Gastroesophageal sphincter (tissue), 3 donors: Measurements from ENCODE around the gene CHST8.

Experiments used
- POLR2A ChIP-seq, 2 donors: fragments of 450-650 bp; IDR thresholded peaks; one replicate each; pipeline ENCODE4 v1.6.1; 2017; ENCODE audit warnings: antibody characterized with exemption in 2 of 2, mild to moderate bottlenecking in 2 of 2, moderate library complexity in 1 of 2
- TF ChIP-seq, protein P1 (sequence below), 4 experiments: fragments of 200-600 bp in 2 of 4; fragments of 450-650 bp in 2 of 4; sonication (generic) in 1 of 4; IDR thresholded peaks; one replicate each; pipeline ENCODE4 v1.5.1; 2017 to 2019; ENCODE audit warnings: antibody characterized with exemption in 4 of 4, mild to moderate bottlenecking in 2 of 4, moderate library complexity in 2 of 4

DNA sequence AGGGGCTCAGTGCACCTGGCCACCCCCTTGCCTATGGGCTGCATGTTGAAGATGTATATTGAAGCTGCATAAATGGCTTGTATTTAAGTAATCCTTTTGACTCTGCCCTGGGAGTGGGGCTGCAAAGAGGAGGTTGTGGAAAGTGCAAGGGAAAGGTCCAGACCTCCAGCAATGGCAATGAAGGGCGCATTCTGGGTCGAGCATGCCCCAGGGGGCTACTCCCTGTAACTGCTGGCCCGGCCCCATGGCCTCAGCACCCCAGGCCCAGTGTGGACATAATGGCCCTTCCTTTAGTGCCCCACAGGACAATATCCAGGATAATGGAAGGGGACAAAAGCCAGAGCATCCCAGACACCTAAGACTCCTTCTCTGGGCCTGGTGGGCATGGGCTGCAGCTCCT lies 43.1 kb upstream of the CHST8 start:
- no peak for TF ChIP-seq POLR2A (IDR thresholded peaks at IDR 0.05)
- TF ChIP-seq, protein P1, sequence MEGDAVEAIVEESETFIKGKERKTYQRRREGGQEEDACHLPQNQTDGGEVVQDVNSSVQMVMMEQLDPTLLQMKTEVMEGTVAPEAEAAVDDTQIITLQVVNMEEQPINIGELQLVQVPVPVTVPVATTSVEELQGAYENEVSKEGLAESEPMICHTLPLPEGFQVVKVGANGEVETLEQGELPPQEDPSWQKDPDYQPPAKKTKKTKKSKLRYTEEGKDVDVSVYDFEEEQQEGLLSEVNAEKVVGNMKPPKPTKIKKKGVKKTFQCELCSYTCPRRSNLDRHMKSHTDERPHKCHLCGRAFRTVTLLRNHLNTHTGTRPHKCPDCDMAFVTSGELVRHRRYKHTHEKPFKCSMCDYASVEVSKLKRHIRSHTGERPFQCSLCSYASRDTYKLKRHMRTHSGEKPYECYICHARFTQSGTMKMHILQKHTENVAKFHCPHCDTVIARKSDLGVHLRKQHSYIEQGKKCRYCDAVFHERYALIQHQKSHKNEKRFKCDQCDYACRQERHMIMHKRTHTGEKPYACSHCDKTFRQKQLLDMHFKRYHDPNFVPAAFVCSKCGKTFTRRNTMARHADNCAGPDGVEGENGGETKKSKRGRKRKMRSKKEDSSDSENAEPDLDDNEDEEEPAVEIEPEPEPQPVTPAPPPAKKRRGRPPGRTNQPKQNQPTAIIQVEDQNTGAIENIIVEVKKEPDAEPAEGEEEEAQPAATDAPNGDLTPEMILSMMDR (IDR thresholded peaks at IDR 0.05) = no peak
